HG02623 (cell line): ENCODE results near the gene CCDC85A.

Experiments used
- ATAC-seq: cut with Tn5 transposase; IDR thresholded peaks from one replicate; pipeline ENCODE4 v1.9.1; 2021; ENCODE audit warnings: moderate library complexity; ENCODE audit not compliant: unreplicated experiment

The CCDC85A gene

GRCh38 chr2:56292951-56293350 lies 109.2 kb downstream of the CCDC85A start:
- no peak for ATAC-seq

GRCh38 chr2:56295666-56296065 lies 111.9 kb downstream of the CCDC85A start:
- ATAC-seq: no peak

- no peak for ATAC-seq
These were observed 113.9 kb downstream of the CCDC85A start for GRCh38 chr2:56297671-56298070.

GRCh38 chr2:56299171-56299691 lies 115.4 kb downstream of the CCDC85A start:
- ATAC-seq: no peak

- ATAC-seq: no peak
These were observed 125.9 kb downstream of the CCDC85A start for GRCh38 chr2:56309626-56310170.

GRCh38 chr2:56313500-56313921 lies 129.7 kb downstream of the CCDC85A start:
- no peak for ATAC-seq

GRCh38 chr2:56314371-56314770 lies 130.6 kb downstream of the CCDC85A start:
- no peak for ATAC-seq

GRCh38 chr2:56314796-56315195 lies 131.0 kb downstream of the CCDC85A start:
- no peak for ATAC-seq

- ATAC-seq: no peak
These were observed 131.6 kb downstream of the CCDC85A start for GRCh38 chr2:56315376-56315775.

GRCh38 chr2:56316011-56316410 lies 132.2 kb downstream of the CCDC85A start:
- ATAC-seq: no peak

GRCh38 chr2:56318147-56318546 lies 134.4 kb downstream of the CCDC85A start:
- no peak for ATAC-seq

GRCh38 chr2:56325661-56326345 lies 142.0 kb downstream of the CCDC85A start:
- ATAC-seq: no peak

- ATAC-seq: no peak
These were observed 142.6 kb downstream of the CCDC85A start for GRCh38 chr2:56326346-56326741.

GRCh38 chr2:56331810-56332209 lies 148.0 kb downstream of the CCDC85A start:
- ATAC-seq: no peak

- ATAC-seq: no peak
These were observed 150.2 kb downstream of the CCDC85A start for GRCh38 chr2:56333812-56334485.

GRCh38 chr2:56334622-56335021 lies 150.8 kb downstream of the CCDC85A start:
- no peak for ATAC-seq

GRCh38 chr2:56335101-56335500 lies 151.3 kb downstream of the CCDC85A start:
- no peak for ATAC-seq

- no peak for ATAC-seq
These were observed 153.6 kb downstream of the CCDC85A start for GRCh38 chr2:56337342-56337741.

- no peak for ATAC-seq
These were observed 154.4 kb downstream of the CCDC85A start for GRCh38 chr2:56338232-56338631.

- ATAC-seq: no peak
These were observed 161.0 kb downstream of the CCDC85A start for GRCh38 chr2:56344771-56345170.

GRCh38 chr2:56347881-56348280 lies 164.1 kb downstream of the CCDC85A start:
- no peak for ATAC-seq
